PC-3 (cell line): ENCODE data around the gene DMRT3. TPM values are rescaled to one million over a fixed set of nuclear protein-coding genes. Genes with fewer than 3 reads are reported as not detected.
A peak's percentile ranks its signal among the peaks of the same experiment; 100 is the strongest.

Source experiments
- ATAC-seq: fragments of 200-7000 bp; cut with Tn5 transposase; 2 replicates; pipeline ENCODE4 v1.9.1; 2020; ENCODE audit warnings: mild to moderate bottlenecking, moderate library complexity
- BruUV-seq: library from RNA; stranded (reverse); fragments of 400-500 nt; replicated peaks from 2 replicates; lab custom pipeline; 2021; lab: Mats Ljungman, UMichigan
- CTCF ChIA-PET: fragments of 300-600 bp; sonication (Branson Sonifier 250); formaldehyde crosslinking; loops from one replicate; lab custom pipeline; 2022; ENCODE audit warnings: antibody characterized with exemption; lab: Charles Lee
- POLR2A ChIA-PET: fragments of 300-600 bp; sonication (Branson Sonifier 250); formaldehyde crosslinking; loops from one replicate; lab custom pipeline; 2022; ENCODE audit warnings: antibody characterized with exemption; ENCODE audit not compliant: unreplicated experiment; lab: Charles Lee
- DNase-seq: peaks from one replicate; pipeline ENCODE4 v3.0.0-alpha.2; 2015
- H2AFZ ChIP-seq: fragments of 300-600 bp; sonication (generic); 2 replicates; pipeline ENCODE4 v1.6.0; 2016; ENCODE audit warnings: antibody characterized with exemption, low read length
- H3F3A ChIP-seq: fragments of 300-600 bp; sonication (generic); one replicate; pipeline ENCODE4 v1.6.0; 2017; ENCODE audit warnings: antibody characterized with exemption, low read length, control low read depth, mild to moderate bottlenecking; ENCODE audit not compliant: unreplicated experiment
- H3K27ac ChIP-seq: fragments of 300-600 bp; sonication (generic); 2 replicates; pipeline ENCODE4 v1.5.1; 2016; ENCODE audit warnings: mild to moderate bottlenecking, low read length
- H3K27me3 ChIP-seq: fragments of 300-600 bp; sonication (generic); 2 replicates; pipeline ENCODE4 v1.6.1; 2016; ENCODE audit warnings: low read length, mixed read lengths
- H3K36me3 ChIP-seq: fragments of 300-600 bp; sonication (generic); 2 replicates; pipeline ENCODE4 v1.6.1; 2016; ENCODE audit warnings: low read depth, mixed run types, low read length, mixed read lengths
- H3K4me1 ChIP-seq: fragments of 300-600 bp; sonication (generic); 2 replicates; pipeline ENCODE4 v1.5.1; 2016; ENCODE audit warnings: low read length; ENCODE audit not compliant: insufficient read depth
- H3K4me2 ChIP-seq: fragments of 300-600 bp; sonication (generic); 2 replicates; pipeline ENCODE4 v1.6.0; 2016; ENCODE audit warnings: low read length
- H3K4me3 ChIP-seq: fragments of 300-600 bp; sonication (generic); 2 replicates; pipeline ENCODE4 v1.5.1; 2016; ENCODE audit warnings: mild to moderate bottlenecking, low read length, mixed read lengths
- H3K79me2 ChIP-seq: fragments of 300-600 bp; sonication (generic); 2 replicates; pipeline ENCODE4 v1.6.1; 2017; ENCODE audit warnings: low read length, mixed read lengths
- H3K9ac ChIP-seq: fragments of 300-600 bp; sonication (generic); 2 replicates; pipeline ENCODE4 v1.6.0; 2016; ENCODE audit warnings: mild to moderate bottlenecking, low read length
- H3K9me2 ChIP-seq: fragments of 300-600 bp; sonication (generic); replicated peaks from 2 replicates; pipeline ENCODE4 v1.6.1; 2016; ENCODE audit warnings: mixed run types, low read length, mixed read lengths
- H3K9me3 ChIP-seq: fragments of 300-600 bp; sonication (generic); 2 replicates; pipeline ENCODE4 v1.6.1; 2016; ENCODE audit warnings: low read length, mixed read lengths
- H4K20me1 ChIP-seq: fragments of 300-600 bp; sonication (generic); 2 replicates; pipeline ENCODE4 v1.6.1; 2016; ENCODE audit warnings: low read length, mixed read lengths
- EZH2 ChIP-seq: fragments of 300-600 bp; sonication (generic); IDR thresholded peaks from one replicate; pipeline ENCODE4 v1.6.1; 2017; ENCODE audit warnings: antibody characterized with exemption, mild to moderate bottlenecking, low read length; ENCODE audit not compliant: unreplicated experiment
- EZH2phosphoT487 ChIP-seq: fragments of 300-600 bp; sonication (generic); IDR thresholded peaks from 2 replicates; pipeline ENCODE4 v1.6.1; 2018; ENCODE audit warnings: mild to moderate bottlenecking, antibody characterized with exemption, low read length, borderline replicate concordance
- intact Hi-C: fragments of 100-400 bp; cut with micrococcal nuclease; formaldehyde crosslinking; loops from 2 replicates; pipeline ENCODE4 v1.9.0; 2023
- total RNA-seq: library from RNA; depleted of rRNA; stranded (reverse); fragments of >200 nt; gene quantifications from 2 replicates; pipeline ENCODE4 v1.2.3, GENCODE V29; 2014
- TF ChIP-seq, protein P1 (sequence below): fragments of 300-600 bp; sonication (generic); conservative IDR thresholded peaks from 2 replicates; pipeline ENCODE4 v1.5.1; 2017; ENCODE audit warnings: antibody characterized with exemption, low read depth, mild to moderate bottlenecking, low read length

The DMRT3 gene
- total RNA-seq, 1 experiment from 2014 or later = not detected

- BruUV-seq = no TSS peak
- Histone ChIP-seq H3K9me3 (no peaks in the 10 kb centered on the region), H3F3A (no peaks in the 10 kb centered on the region), H3K27ac (no peak overlapping the region), H3K9me2 (no peaks in the 10 kb centered on the region), H3K27me3 (peaks cover 45% of the 10 kb centered on the region), H3K79me2 (no peaks in the 10 kb centered on the region), H4K20me1 (no peaks in the 10 kb centered on the region), H3K4me3 (peak overlapping the region; percentile 51), H3K4me2 (peak overlapping the region; percentile 68), H3K36me3 (no peaks in the 10 kb centered on the region), H2AFZ (peak overlapping the region; percentile 55; the same call in 1 of the 2 replicates), H3K9ac (no peak overlapping the region), H3K4me1 (no peaks in the 10 kb centered on the region)
- DNase-seq (peak; percentile 11), ATAC-seq (peak; percentile 48)
- CTCF ChIA-PET = interaction anchor here (0.7 kb wide), 1 partner anchor 85 kb away, joined by 5 read pairs; no protein-coding TSS in a partner anchor
- TF ChIP-seq, protein P1, sequence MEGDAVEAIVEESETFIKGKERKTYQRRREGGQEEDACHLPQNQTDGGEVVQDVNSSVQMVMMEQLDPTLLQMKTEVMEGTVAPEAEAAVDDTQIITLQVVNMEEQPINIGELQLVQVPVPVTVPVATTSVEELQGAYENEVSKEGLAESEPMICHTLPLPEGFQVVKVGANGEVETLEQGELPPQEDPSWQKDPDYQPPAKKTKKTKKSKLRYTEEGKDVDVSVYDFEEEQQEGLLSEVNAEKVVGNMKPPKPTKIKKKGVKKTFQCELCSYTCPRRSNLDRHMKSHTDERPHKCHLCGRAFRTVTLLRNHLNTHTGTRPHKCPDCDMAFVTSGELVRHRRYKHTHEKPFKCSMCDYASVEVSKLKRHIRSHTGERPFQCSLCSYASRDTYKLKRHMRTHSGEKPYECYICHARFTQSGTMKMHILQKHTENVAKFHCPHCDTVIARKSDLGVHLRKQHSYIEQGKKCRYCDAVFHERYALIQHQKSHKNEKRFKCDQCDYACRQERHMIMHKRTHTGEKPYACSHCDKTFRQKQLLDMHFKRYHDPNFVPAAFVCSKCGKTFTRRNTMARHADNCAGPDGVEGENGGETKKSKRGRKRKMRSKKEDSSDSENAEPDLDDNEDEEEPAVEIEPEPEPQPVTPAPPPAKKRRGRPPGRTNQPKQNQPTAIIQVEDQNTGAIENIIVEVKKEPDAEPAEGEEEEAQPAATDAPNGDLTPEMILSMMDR = no peak
- no peak for TF ChIP-seq EZH2phosphoT487
- TF ChIP-seq EZH2 = no peak
- POLR2A ChIA-PET = no interaction called here
- intact Hi-C loops = no loop called here
These were observed 735 bp downstream of the DMRT3 start for GRCh38 chr9:976943-977837.

DNA sequence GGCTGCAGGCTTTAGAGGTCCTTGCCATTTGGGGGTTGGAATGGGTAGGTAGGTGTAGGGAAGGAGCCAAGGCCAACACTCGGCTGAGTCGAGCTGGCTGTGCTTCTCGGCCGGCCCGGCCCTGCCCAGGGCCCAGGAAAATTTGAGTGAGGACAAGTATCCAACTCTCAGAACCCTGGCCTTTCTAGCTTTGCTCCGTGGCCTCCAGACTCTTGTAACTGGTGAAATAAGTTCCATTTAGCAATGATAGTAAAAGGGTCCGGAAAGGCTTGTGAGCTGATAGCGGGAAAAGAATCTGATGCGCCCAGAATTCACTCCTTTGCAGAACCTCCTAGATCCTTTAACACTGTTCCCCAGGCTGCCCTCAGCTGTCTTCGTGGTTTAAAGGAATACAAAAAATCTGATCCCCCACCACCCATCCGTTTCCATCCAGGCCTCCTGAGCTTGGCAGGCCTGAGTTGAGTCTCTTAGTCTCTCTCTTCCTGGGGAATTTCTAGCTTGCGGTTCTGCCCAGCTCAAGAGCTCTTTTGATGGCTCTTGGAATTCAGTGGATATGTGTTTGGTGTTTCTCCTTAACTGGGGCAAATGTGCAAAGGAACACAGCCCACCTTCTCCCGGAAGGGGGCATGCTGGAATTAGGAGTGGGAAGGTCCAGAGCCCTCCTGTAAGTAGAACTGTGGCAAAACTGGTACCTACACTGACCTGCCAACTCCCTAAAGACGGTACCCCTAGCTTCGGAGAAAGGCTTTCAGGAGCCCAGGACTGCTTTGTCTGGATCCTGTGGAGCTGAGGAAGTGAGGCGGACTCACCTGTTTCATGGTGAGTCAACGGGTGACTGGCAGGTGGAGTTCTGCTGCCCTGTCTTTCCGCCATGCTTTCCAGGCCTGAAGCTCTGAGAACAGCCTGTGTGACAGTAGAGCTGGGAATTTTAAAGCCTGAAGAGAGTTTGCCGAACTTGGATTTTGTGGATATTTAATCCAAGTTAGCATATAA, 1.7 kb downstream of the DMRT3 start:
- no peaks in the 10 kb centered on the region for H3K4me1 ChIP-seq
- DNase-seq (no peak), ATAC-seq (no peak)
- BruUV-seq = no TSS peak
- no peak overlapping the region for H3K4me2 ChIP-seq
- no peaks in the 10 kb centered on the region for H3K9me3 ChIP-seq
- H3K79me2 ChIP-seq = no peaks in the 10 kb centered on the region
- H3K36me3 ChIP-seq = no peaks in the 10 kb centered on the region
- no peak overlapping the region for H3K4me3 ChIP-seq
- no peaks in the 10 kb centered on the region for H4K20me1 ChIP-seq
- no peak overlapping the region for H3K27ac ChIP-seq
- H3K27me3 ChIP-seq = peaks cover 53% of the 10 kb centered on the region
- CTCF ChIA-PET = no interaction called here
- TF ChIP-seq, protein P1 = no peak
- no peak for TF ChIP-seq EZH2phosphoT487
- TF ChIP-seq EZH2 = no peak
- H3K9ac ChIP-seq = no peak overlapping the region
- H3K9me2 ChIP-seq = no peaks in the 10 kb centered on the region
- H2AFZ ChIP-seq = no peak overlapping the region
- no peaks in the 10 kb centered on the region for H3F3A ChIP-seq
- POLR2A ChIA-PET = no interaction called here
- intact Hi-C loops = no loop called here
